Measurements from ENCODE around the gene TEX22.
A peak's percentile ranks its signal among the peaks of the same experiment; 100 is the strongest.

TEX22 gene

GRCh38 chr14:105393151-105393550 lies 5.2 kb upstream of the TEX22 start:
- no peak overlapping the region for H3K4me3 ChIP-seq (ENCODE audit: low read length)
- no peak for DNase-seq (ENCODE audit: low read depth, low spot score)

DNA sequence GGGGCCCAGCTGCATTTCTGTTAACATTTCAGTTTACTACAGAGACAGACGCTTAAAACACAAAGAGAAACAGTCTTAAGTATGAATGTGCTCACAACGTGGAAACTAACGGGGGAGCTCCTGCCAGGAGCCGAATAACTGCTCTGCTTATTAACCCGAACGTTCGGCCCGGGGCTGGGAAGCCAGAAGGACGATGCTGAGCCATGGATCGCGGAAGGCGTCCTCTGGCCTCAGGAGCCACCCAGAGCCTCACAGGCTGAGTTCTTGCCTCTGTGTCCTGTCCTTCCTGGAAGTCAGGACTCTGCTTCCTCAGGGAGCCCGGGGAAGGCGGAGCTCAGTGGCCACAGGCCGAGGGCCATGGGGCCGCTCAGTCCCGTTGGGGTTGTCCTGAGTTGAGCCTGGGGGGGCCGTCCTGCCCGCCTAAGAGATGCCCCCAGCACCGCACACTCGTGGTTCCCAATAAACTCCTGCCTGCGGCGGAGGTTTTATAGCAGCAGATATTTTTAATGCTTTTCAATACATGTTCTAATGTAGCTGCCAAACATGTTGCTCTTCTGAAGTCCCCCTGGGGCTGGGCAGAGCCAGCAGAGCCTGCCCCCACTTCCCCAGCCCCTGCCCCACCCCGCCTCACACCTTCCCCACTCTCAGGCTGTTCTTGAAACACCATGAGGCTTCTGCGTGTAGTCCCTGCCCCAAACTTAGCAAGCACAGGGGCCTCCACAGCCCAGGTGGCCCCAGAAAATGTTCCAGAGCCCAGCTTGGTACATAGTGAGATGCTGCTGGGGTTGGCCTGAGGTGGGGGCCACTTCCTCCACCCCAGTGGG lies 3.4 kb upstream of the TEX22 start:
- H3K4me3 ChIP-seq (ENCODE audit: low read length) = no peak overlapping the region
- DNase-seq (ENCODE audit: low read depth, low spot score) = no peak

- H3K4me3 ChIP-seq (ENCODE audit: low read length) = no peak overlapping the region
- DNase-seq (ENCODE audit: low read depth, low spot score) = no peak
Observed at GRCh38 chr14:105395538-105395854, 2.8 kb upstream of the TEX22 start.

- peak overlapping the region; percentile 91 for H3K4me3 ChIP-seq (ENCODE audit: low read length)
- no peak for DNase-seq (ENCODE audit: low read depth, low spot score)
Observed at GRCh38 chr14:105397350-105397931, 897 bp upstream of the TEX22 start.

DNA sequence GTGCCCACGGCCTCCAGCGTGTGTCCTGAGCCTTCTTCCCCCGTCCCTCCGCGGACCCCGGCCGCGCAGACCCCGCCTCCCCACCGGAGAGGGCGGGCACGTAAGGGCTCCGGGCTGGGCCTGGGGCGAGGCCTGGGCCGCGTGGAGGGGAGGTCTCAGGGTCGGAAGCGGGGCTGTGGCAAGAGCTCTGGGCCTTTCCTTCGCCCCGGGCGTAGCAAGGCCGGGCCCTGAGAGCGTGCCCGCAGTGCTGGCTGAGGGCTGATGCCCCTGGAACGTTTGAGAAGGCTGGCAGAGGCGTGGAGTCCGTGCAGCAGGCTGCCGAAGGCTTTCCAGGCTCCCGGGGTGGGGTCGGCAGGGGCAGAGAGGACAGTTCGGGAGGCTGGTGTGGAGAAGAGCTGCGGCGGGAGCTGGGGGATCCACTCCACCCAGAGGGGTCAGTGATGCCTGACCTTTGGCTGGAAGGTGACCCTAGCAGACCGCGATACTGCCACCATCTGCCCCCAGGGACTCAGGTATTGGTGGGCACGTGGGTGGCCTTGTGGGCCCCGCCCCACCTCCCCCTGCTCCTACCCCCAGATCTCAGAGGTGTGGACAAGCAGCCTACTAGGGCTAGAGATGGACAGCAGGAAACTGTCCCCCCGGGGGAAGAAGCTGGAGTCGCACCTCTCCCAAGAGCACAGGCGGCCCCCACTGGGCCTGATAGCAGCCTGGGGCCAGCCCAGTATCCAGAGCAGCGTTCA lies 558 bp downstream of the TEX22 start:
- H3K4me3 ChIP-seq (ENCODE audit: low read length) = peak overlapping the region; percentile 91
- DNase-seq (ENCODE audit: low read depth, low spot score) = no peak

DNA sequence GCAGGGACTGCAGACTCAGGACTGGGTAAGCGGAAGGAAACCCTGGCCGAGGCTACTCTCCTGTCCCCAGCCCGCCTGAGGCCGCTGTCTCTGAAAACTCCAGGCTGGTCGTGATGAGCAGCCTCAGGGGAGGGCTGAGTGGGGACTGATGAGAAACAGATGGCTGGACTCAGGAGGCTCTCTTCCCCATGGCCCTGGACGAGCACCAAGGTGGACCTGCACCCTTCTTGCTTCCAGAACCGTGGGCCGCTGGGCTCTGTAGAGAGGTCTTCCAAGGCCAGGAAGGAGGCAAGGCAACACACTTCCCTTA lies 1.1 kb downstream of the TEX22 start:
- H3K4me3 ChIP-seq (ENCODE audit: low read length) = peak overlapping the region; percentile 91
- no peak for DNase-seq (ENCODE audit: low read depth, low spot score)

- H3K4me3 ChIP-seq (ENCODE audit: low read length) = peak overlapping the region; percentile 91
Observed at GRCh38 chr14:105400016-105400415, 1.7 kb downstream of the TEX22 start.

DNA sequence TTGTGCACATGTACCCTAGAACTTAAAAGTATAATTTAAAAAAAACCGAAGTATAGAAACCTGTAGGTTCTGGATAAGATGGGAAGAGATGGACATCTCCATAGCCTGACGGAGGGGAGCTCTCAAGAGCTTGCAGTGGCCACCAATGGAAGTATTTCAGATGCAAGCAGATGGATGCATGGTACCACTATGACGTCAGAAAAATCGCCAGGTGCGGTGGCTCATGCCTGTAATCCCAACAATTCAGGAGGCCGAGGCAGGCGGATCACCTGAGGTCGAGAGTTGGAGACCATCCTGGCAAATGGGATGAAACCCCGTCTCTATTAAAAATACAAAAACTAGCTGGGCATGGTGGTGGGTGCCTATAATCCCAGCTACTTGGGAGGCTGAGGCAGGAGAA lies 3.4 kb downstream of the TEX22 start:
- no peak for DNase-seq (ENCODE audit: low read depth, low spot score)
- no peak overlapping the region for H3K4me3 ChIP-seq (ENCODE audit: low read length)

More at GRCh38 chr14:105400016-105400415, 1.7 kb downstream of the TEX22 start:
- DNase-seq (ENCODE audit: low read depth, low spot score) = no peak

GRCh38 chr14:105408592-105408991 lies 10.3 kb downstream of the TEX22 start:
- DNase-seq (ENCODE audit: low read depth, low spot score) = no peak
- no peak overlapping the region for H3K4me3 ChIP-seq (ENCODE audit: low read length)

GRCh38 chr14:105409364-105409763 lies 11.0 kb downstream of the TEX22 start:
- no peak for DNase-seq (ENCODE audit: low read depth, low spot score)
- no peak overlapping the region for H3K4me3 ChIP-seq (ENCODE audit: low read length)

GRCh38 chr14:105410642-105411016 lies 12.3 kb downstream of the TEX22 start:
- DNase-seq (ENCODE audit: low read depth, low spot score) = no peak

DNA sequence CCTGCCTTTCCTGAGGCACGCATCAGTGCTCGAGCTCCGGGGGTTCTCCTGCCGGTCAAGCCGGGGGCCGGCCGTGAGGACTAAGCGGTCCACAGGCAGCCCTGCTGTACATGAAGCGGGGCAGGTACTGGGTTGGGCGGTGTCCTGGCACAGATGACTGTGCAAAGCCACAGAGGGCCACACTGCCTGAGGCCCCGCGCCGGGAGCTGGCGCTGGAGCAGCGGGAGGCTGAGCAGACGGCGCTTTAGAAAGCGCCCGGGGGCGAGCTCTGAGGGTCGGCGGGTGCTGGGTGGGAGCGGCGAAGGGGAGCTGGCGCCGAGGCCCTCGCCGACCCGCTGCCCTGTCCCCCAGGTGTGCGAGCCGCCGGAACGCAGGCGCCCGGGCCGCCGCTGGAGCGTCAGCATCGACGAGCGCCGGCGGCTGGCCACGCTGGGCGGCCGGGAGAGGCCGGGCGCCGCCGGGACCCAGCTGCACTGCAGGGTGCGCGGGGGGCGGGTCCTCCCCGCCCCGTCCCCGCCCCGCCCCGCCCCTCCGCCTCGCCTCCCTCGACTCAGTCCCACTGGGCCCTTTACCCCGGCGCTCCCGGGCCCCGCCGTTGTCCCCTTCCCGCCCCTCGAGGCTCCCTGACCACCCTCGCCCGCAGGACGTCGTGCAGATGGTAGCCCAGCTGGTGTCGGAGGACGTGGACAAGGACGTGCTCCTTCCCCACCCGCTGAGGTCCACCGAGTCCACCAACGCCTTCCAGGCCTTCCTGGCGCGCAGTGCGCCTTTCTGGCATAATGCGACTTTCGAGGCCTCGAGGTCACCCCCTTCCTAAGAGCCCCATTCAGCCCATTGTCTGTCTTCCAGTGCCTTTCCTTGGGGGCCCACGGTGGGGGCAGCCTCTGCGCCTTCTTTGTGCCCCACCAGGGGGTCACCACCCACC lies 12.9 kb downstream of the TEX22 start:
- no peak for DNase-seq (ENCODE audit: low read depth, low spot score)

More at GRCh38 chr14:105410642-105411016, 12.3 kb downstream of the TEX22 start:
- H3K4me3 ChIP-seq (ENCODE audit: low read length) = no peak overlapping the region

GRCh38 chr14:105411985-105412770 lies 13.8 kb downstream of the TEX22 start:
- no peak overlapping the region for H3K4me3 ChIP-seq (ENCODE audit: low read length)
- DNase-seq (ENCODE audit: low read depth, low spot score) = no peak

More for the DNA sequence above, 12.9 kb downstream of the TEX22 start:
- no peak overlapping the region for H3K4me3 ChIP-seq (ENCODE audit: low read length)

GRCh38 chr14:105412771-105413543 lies 14.6 kb downstream of the TEX22 start:
- no peak for DNase-seq (ENCODE audit: low read depth, low spot score)
- H3K4me3 ChIP-seq (ENCODE audit: low read length) = no peak overlapping the region

DNA sequence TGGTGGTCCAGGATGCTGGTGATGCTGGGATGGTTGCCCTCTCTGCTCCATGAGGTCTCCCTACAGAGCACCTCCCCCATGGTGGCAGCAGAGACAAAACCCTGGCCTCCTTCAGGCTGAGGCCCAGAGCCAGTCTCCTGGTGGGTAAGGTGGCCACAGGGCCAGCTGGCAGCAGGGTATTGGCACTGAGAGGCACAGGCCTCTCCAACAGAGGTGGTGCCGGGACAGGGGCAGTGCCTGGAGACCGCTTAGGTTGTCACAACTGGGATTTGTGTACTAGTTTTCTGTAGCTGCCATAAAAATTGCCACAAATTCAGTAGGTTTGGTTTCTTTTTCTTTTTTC lies 15.2 kb downstream of the TEX22 start:
- H3K4me3 ChIP-seq (ENCODE audit: low read length) = no peak overlapping the region
- no peak for DNase-seq (ENCODE audit: low read depth, low spot score)

GRCh38 chr14:105414456-105415371 lies 16.4 kb downstream of the TEX22 start:
- H3K4me3 ChIP-seq (ENCODE audit: low read length) = peak overlapping the region; percentile 38

More at GRCh38 chr14:105414456-105415371, 16.4 kb downstream of the TEX22 start:
- no peak for DNase-seq (ENCODE audit: low read depth, low spot score)

All from Jurkat, Clone E6-1 (cell line).